Fibroblast of lung (primary cell): Measurements from ENCODE around the gene MAP4K2.

ENCODE experiments used
- CTCF ChIP-seq, 2 donors: IDR thresholded peaks in 1 of 2; conservative IDR thresholded peaks in 1 of 2; 1 replicate in 1 of 2; 2 replicates in 1 of 2; pipeline ENCODE4 v1.5.1; 2011 to 2012; ENCODE audit warnings: low read length in 2 of 2, control low read depth in 1 of 2, inconsistent platforms in 1 of 2, low read depth in 1 of 2, mild to moderate bottlenecking in 1 of 2
- EZH2 ChIP-seq: IDR thresholded peaks from 2 replicates; pipeline ENCODE4 v1.5.1; 2012; ENCODE audit warnings: low read length, control low read depth, mild to moderate bottlenecking; ENCODE audit errors: missing control alignments

- TF ChIP-seq CTCF (conservative IDR thresholded peaks at IDR 0.05 in 1 of 2, IDR thresholded peaks at IDR 0.05 in 1 of 2; ENCODE audit: low read depth in 1 of 2, low read length in 2 of 2) (no peak), EZH2 (no peak)
Measured at GRCh38 chr11:64791781-64792291, 11.2 kb downstream of the MAP4K2 start.
